H9 (cell line): Measurements from ENCODE around the gene TMUB2. TPM values are rescaled to one million over a fixed set of nuclear protein-coding genes. Genes with fewer than 3 reads are reported as not detected.

Source experiments
- DNase-seq: peaks from one replicate; pipeline ENCODE4 v3.0.0-alpha.2; 2017
- H2AFZ ChIP-seq: one replicate; pipeline ENCODE4 v1.6.1; 2013; ENCODE audit warnings: mild to moderate bottlenecking, low read length, control low read depth, moderate library complexity
- H2AK5ac ChIP-seq: 2 replicates; pipeline ENCODE4 v1.6.1; 2013; ENCODE audit warnings: low read length, control low read depth, mixed read lengths; ENCODE audit not compliant: insufficient read length
- H2BK120ac ChIP-seq: one replicate; pipeline ENCODE4 v1.6.1; 2013; ENCODE audit warnings: low read depth, mild to moderate bottlenecking, low read length, control low read depth, inconsistent platforms; ENCODE audit not compliant: poor library complexity, severe bottlenecking
- H2BK12ac ChIP-seq: 2 replicates; pipeline ENCODE4 v1.6.1; 2013; ENCODE audit warnings: low read length, control low read depth, mixed read lengths, low read depth; ENCODE audit not compliant: insufficient read length
- H2BK15ac ChIP-seq: 2 replicates; pipeline ENCODE4 v1.6.1; 2013; ENCODE audit warnings: low read depth, low read length, control low read depth
- H2BK20ac ChIP-seq: one replicate; pipeline ENCODE4 v1.6.1; 2013; ENCODE audit warnings: low read depth, mild to moderate bottlenecking, low read length, control low read depth, inconsistent platforms; ENCODE audit not compliant: poor library complexity, severe bottlenecking
- H2BK5ac ChIP-seq: 2 replicates; pipeline ENCODE4 v1.6.1; 2013; ENCODE audit warnings: low read length, control low read depth, mixed read lengths; ENCODE audit not compliant: insufficient read length
- H3K14ac ChIP-seq: 2 replicates; pipeline ENCODE4 v1.6.1; 2013; ENCODE audit warnings: low read length, control low read depth; ENCODE audit not compliant: insufficient read depth
- H3K18ac ChIP-seq: 2 replicates; pipeline ENCODE4 v1.6.1; 2013; ENCODE audit warnings: low read depth, mild to moderate bottlenecking, mixed read lengths, low read length, control low read depth; ENCODE audit not compliant: insufficient read length
- H3K23ac ChIP-seq: 2 replicates; pipeline ENCODE4 v1.6.1; 2013; ENCODE audit warnings: low read length, control low read depth, mixed read lengths, low read depth; ENCODE audit not compliant: insufficient read length
- H3K23me2 ChIP-seq: 2 replicates; pipeline ENCODE4 v1.6.1; 2013; ENCODE audit warnings: low read depth, mild to moderate bottlenecking, mixed read lengths, low read length, control low read depth; ENCODE audit not compliant: insufficient read length, poor library complexity, severe bottlenecking
- H3K27ac ChIP-seq: 2 replicates; pipeline ENCODE4 v1.5.1; 2013; ENCODE audit warnings: low read length, control low read depth, mixed read lengths, low read depth; ENCODE audit not compliant: insufficient read length
- H3K27me3 ChIP-seq: 2 replicates; pipeline ENCODE4 v1.6.1; 2013; ENCODE audit warnings: low read length, control low read depth, inconsistent platforms; ENCODE audit not compliant: insufficient read depth
- H3K4ac ChIP-seq: 2 replicates; pipeline ENCODE4 v1.6.1; 2013; ENCODE audit warnings: low read depth, mild to moderate bottlenecking, control low read depth, inconsistent platforms, low read length, moderate library complexity
- H3K4me1 ChIP-seq: 2 replicates; pipeline ENCODE4 v1.6.1; 2013; ENCODE audit warnings: low read length, control low read depth, inconsistent platforms; ENCODE audit not compliant: insufficient read depth
- H3K4me2 ChIP-seq: 2 replicates; pipeline ENCODE4 v1.6.1; 2013; ENCODE audit warnings: low read length, control low read depth, mixed read lengths; ENCODE audit not compliant: insufficient read length, insufficient read depth
- H3K56ac ChIP-seq: 2 replicates; pipeline ENCODE4 v1.6.1; 2013; ENCODE audit warnings: low read depth, mild to moderate bottlenecking, mixed read lengths, low read length, control low read depth; ENCODE audit not compliant: insufficient read length
- H3K79me1 ChIP-seq: 2 replicates; pipeline ENCODE4 v1.6.1; 2013; ENCODE audit warnings: low read depth, mild to moderate bottlenecking, moderate library complexity, low read length, control low read depth, inconsistent platforms; ENCODE audit not compliant: insufficient read depth, poor library complexity, severe bottlenecking
- H3K79me2 ChIP-seq: 2 replicates; pipeline ENCODE4 v1.6.1; 2013; ENCODE audit warnings: low read length, control low read depth, inconsistent platforms; ENCODE audit not compliant: insufficient read depth
- H3K9ac ChIP-seq: 2 replicates; pipeline ENCODE4 v1.6.1; 2013; ENCODE audit warnings: low read length, control low read depth, mixed read lengths; ENCODE audit not compliant: insufficient read length; ENCODE audit errors: extremely low read depth
- H3K9me3 ChIP-seq: one replicate; pipeline ENCODE4 v1.6.1; 2013; ENCODE audit warnings: low read depth, low read length, inconsistent platforms; ENCODE audit not compliant: control insufficient read depth
- H3T11ph ChIP-seq: one replicate; pipeline ENCODE4 v1.6.1; 2013; ENCODE audit warnings: mild to moderate bottlenecking, low read length, control low read depth, inconsistent platforms
- H4K20me1 ChIP-seq: one replicate; pipeline ENCODE4 v1.6.1; 2013; ENCODE audit not compliant: control insufficient read depth, insufficient read length, insufficient read depth
- H4K5ac ChIP-seq: 2 replicates; pipeline ENCODE4 v1.6.1; 2013; ENCODE audit warnings: low read depth, mild to moderate bottlenecking, mixed read lengths, low read length, control low read depth; ENCODE audit not compliant: insufficient read length
- H4K8ac ChIP-seq: replicated peaks from 2 replicates; pipeline ENCODE4 v1.6.1; 2013; ENCODE audit warnings: low read length, control low read depth, mixed read lengths, low read depth; ENCODE audit not compliant: insufficient read length
- H4K91ac ChIP-seq: 2 replicates; pipeline ENCODE4 v1.6.1; 2013; ENCODE audit warnings: low read depth, mild to moderate bottlenecking, moderate library complexity, mixed read lengths, low read length, control low read depth; ENCODE audit not compliant: insufficient read length
- H3K27ac Mint-ChIP-seq, 3 experiments: 2 replicates in 2 of 3; 3 replicates in 1 of 3; pipeline ENCODE4 v1.8.0; 2020 to 2021; ENCODE audit warnings: mixed read lengths in 3 of 3, mild to moderate bottlenecking in 1 of 3, moderate library complexity in 1 of 3
- H3K27me3 Mint-ChIP-seq: 2 replicates; pipeline ENCODE4 v1.8.0; 2021; ENCODE audit warnings: low read depth, mild to moderate bottlenecking, moderate library complexity, mixed read lengths
- H3K36me3 Mint-ChIP-seq, 3 experiments: 2 replicates in 2 of 3; 3 replicates in 1 of 3; pipeline ENCODE4 v1.8.0; 2020 to 2021; ENCODE audit warnings: low read depth in 3 of 3, mixed read lengths in 3 of 3; ENCODE audit not compliant: insufficient read depth in 1 of 3
- H3K4me1 Mint-ChIP-seq, 2 experiments: 2 replicates each; pipeline ENCODE4 v1.8.0; 2020; ENCODE audit warnings: mixed read lengths in 2 of 2
- H3K4me3 Mint-ChIP-seq, 2 experiments: 2 replicates in 1 of 2; 3 replicates in 1 of 2; pipeline ENCODE4 v1.8.0; 2020 to 2021; ENCODE audit warnings: mild to moderate bottlenecking in 2 of 2, mixed read lengths in 2 of 2, moderate library complexity in 1 of 2
- H3K9me3 Mint-ChIP-seq, 2 experiments: 2 replicates in 1 of 2; 3 replicates in 1 of 2; pipeline ENCODE4 v1.8.0; 2020; ENCODE audit warnings: mild to moderate bottlenecking in 2 of 2, mixed read lengths in 2 of 2, moderate library complexity in 1 of 2
- WGBS: extraction: QIAGEN DNeasy Blood & Tissue Kit; methylation state at CpG from one replicate; pipeline ENCODE4 v1.1.7; 2013; ENCODE audit warnings: missing lambda C conversion rate, low lambda C conversion rate, mixed read lengths; ENCODE audit not compliant: insufficient read length; ENCODE audit errors: extremely low coverage; 5-methylcytosine and 5-hydroxymethylcytosine counted together
- total RNA-seq: library from RNA; stranded (reverse); gene quantifications from 2 replicates; pipeline ENCODE4 v1.2.1, GENCODE V29; 2021
- TF ChIP-seq, protein P1 (sequence below): fragments of 200-600 bp; sonication (generic); conservative IDR thresholded peaks from 3 replicates; pipeline ENCODE4 v1.8.0; 2021; ENCODE audit warnings: antibody characterized with exemption, mild to moderate bottlenecking

TMUB2 gene
- total RNA-seq, 1 experiment from 2014 or later = 22.9 TPM

DNA sequence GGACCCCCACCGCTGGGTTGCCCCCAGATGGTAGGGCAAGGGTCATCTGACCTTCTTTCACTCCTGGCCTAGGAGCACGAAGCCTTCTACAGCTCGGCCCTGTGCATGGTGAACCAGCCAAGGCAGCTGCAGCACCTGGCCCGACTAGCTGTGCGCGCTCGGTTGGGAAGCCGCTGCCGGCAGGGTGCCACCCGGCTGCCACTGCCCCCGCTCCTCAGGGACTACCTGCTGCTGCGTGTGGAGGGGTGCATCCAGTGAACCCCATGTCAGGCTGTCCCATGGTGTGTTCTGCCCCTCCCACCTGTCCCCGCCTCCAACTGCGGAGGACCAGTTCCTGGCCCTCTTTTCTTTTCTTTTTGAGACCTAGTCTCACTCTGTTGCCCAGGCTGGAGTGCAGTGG is 8.6 kb upstream of the TMUB2 start:
- Histone ChIP-seq H3K56ac (no peak overlapping the region), H2AK5ac (no peak overlapping the region), H2BK5ac (no peak overlapping the region), H3K4ac (no peak overlapping the region), H3K23ac (no peak overlapping the region), H2AFZ (no peak overlapping the region), H3K9me3 (peaks cover 6% of the 10 kb centered on the region), H3T11ph (no peak overlapping the region), H3K27ac (no peak overlapping the region), H3K23me2 (no peaks in the 10 kb centered on the region), H3K4me2 (no peak overlapping the region), H4K5ac (no peak overlapping the region), H4K20me1 (no peaks in the 10 kb centered on the region), H2BK20ac (no peak overlapping the region), H3K4me1 (no peaks in the 10 kb centered on the region), H4K91ac (no peak overlapping the region), H3K27me3 (no peaks in the 10 kb centered on the region), H2BK120ac (no peak overlapping the region), H3K18ac (no peak overlapping the region), H3K79me2 (no peaks in the 10 kb centered on the region), H2BK15ac (no peak overlapping the region), H3K79me1 (no peaks in the 10 kb centered on the region), H3K14ac (no peak overlapping the region), H4K8ac (no peak overlapping the region), H3K9ac (no peak overlapping the region), H2BK12ac (no peak overlapping the region)
- WGBS = no CpG with 5 or more reads among the region's 14 CpGs
- no peak overlapping the region; a peak in 1 of 7 replicates for H3K27ac Mint-ChIP-seq
- TF ChIP-seq, protein P1, sequence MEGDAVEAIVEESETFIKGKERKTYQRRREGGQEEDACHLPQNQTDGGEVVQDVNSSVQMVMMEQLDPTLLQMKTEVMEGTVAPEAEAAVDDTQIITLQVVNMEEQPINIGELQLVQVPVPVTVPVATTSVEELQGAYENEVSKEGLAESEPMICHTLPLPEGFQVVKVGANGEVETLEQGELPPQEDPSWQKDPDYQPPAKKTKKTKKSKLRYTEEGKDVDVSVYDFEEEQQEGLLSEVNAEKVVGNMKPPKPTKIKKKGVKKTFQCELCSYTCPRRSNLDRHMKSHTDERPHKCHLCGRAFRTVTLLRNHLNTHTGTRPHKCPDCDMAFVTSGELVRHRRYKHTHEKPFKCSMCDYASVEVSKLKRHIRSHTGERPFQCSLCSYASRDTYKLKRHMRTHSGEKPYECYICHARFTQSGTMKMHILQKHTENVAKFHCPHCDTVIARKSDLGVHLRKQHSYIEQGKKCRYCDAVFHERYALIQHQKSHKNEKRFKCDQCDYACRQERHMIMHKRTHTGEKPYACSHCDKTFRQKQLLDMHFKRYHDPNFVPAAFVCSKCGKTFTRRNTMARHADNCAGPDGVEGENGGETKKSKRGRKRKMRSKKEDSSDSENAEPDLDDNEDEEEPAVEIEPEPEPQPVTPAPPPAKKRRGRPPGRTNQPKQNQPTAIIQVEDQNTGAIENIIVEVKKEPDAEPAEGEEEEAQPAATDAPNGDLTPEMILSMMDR = no peak
- no peak overlapping the region for H3K4me3 Mint-ChIP-seq
- no peaks in the 10 kb centered on the region for H3K4me1 Mint-ChIP-seq
- peaks cover 36 to 46% (median 44%) of the 10 kb centered on the region in 3 experiments for H3K36me3 Mint-ChIP-seq
- no peak for DNase-seq
- no peaks in the 10 kb centered on the region for H3K27me3 Mint-ChIP-seq
- H3K9me3 Mint-ChIP-seq = peaks cover 4 to 8% of the 10 kb centered on the region in 2 experiments
